Activated CD8-positive, alpha-beta memory T cell treated with anti-CD3 and anti-CD28 coated beads for 24 hours (primary cell): ENCODE measurements around the gene DXO.
"Not testable (repeated sequence)": the region's sequence is repeated elsewhere in the genome, so short reads cannot be mapped to it uniquely, and the experiment has no call there.

Experiments used
- DNase-seq: peaks from one replicate; pipeline ENCODE4 v3.0.0-alpha.2; 2020

The DXO gene

GRCh38 chr6:31971993-31972708 lies at the start of gene DXO:
Gene DXO, minus strand, starts transcription at chr6:31972138. Its CDS starts 463 bp downstream, at chr6:31971675.
- peak; percentile 99 for DNase-seq

GRCh38 chr6:32014547-32014946 lies 42.6 kb upstream of the DXO start, which contains the start of gene C4B:
Gene C4B, plus strand, starts transcription at chr6:32014795. Its CDS starts 51 bp downstream, at chr6:32014846.
- DNase-seq: not testable (repeated sequence)

- not testable (repeated sequence) for DNase-seq
These were observed 41.8 kb upstream of the DXO start for GRCh38 chr6:32013738-32014137.

GRCh38 chr6:32012941-32013617 lies 41.1 kb upstream of the DXO start:
- not testable (repeated sequence) for DNase-seq

- DNase-seq: not testable (repeated sequence)
These were observed 39.1 kb upstream of the DXO start for GRCh38 chr6:32010856-32011530.

GRCh38 chr6:32009537-32009936 lies 37.6 kb upstream of the DXO start:
- DNase-seq: not testable (repeated sequence)

- not testable (repeated sequence) for DNase-seq
These were observed 36.7 kb upstream of the DXO start for GRCh38 chr6:32008616-32009015.

GRCh38 chr6:32008037-32008436 lies 36.1 kb upstream of the DXO start:
- not testable (repeated sequence) for DNase-seq

GRCh38 chr6:32007086-32007485 lies 35.1 kb upstream of the DXO start:
- not testable (repeated sequence) for DNase-seq

- DNase-seq: not testable (repeated sequence)
These were observed 34.1 kb upstream of the DXO start for GRCh38 chr6:32005991-32006529.

- not testable (repeated sequence) for DNase-seq
These were observed 33.6 kb upstream of the DXO start for GRCh38 chr6:32005538-32005880.

- not testable (repeated sequence) for DNase-seq
These were observed 33.1 kb upstream of the DXO start for GRCh38 chr6:32004864-32005537.

- DNase-seq: not testable (repeated sequence)
These were observed 32.5 kb upstream of the DXO start for GRCh38 chr6:32004393-32004792.

GRCh38 chr6:32003301-32003700 lies 31.4 kb upstream of the DXO start:
- not testable (repeated sequence) for DNase-seq

- not testable (repeated sequence) for DNase-seq
These were observed 30.8 kb upstream of the DXO start for GRCh38 chr6:32002546-32003268.

- DNase-seq: not testable (repeated sequence)
These were observed 24.4 kb upstream of the DXO start for GRCh38 chr6:31996385-31996784.

GRCh38 chr6:31994421-31994820 lies 22.5 kb upstream of the DXO start:
- DNase-seq: not testable (repeated sequence)

GRCh38 chr6:31989363-31989762 lies 17.4 kb upstream of the DXO start:
- DNase-seq: not testable (repeated sequence)

GRCh38 chr6:31981744-31982143 lies 9.8 kb upstream of the DXO start, which contains the start of gene C4A:
Gene C4A, plus strand, starts transcription at chr6:31982057. Its CDS starts 51 bp downstream, at chr6:31982108.
- not testable (repeated sequence) for DNase-seq

- DNase-seq: not testable (repeated sequence)
These were observed 9.1 kb upstream of the DXO start for GRCh38 chr6:31980998-31981397.

GRCh38 chr6:31980195-31980876 lies 8.4 kb upstream of the DXO start:
- not testable (repeated sequence) for DNase-seq
